K562 (cell line): Measurements from ENCODE around the gene FDX2. TPM values are rescaled to one million over a fixed set of nuclear protein-coding genes. Genes with fewer than 3 reads are reported as not detected.

ENCODE experiments used
- ATF4 ChIP-seq: fragments of 450-650 bp; formaldehyde crosslinking; IDR thresholded peaks from 2 replicates; pipeline ENCODE4 v1.4.0; 2022; ENCODE audit warnings: mild to moderate bottlenecking, moderate library complexity
- E2F8 ChIP-seq: fragments of 450-650 bp; IDR thresholded peaks from 2 replicates; pipeline ENCODE4 v1.7.1; 2018; ENCODE audit warnings: mild to moderate bottlenecking, low read depth; ENCODE audit not compliant: partially characterized antibody
- HBP1 ChIP-seq: fragments of 450-650 bp; formaldehyde crosslinking; IDR thresholded peaks from 2 replicates; pipeline ENCODE4 v1.4.0; 2022; ENCODE audit warnings: missing genetic modification characterization
- HLTF ChIP-seq: fragments of 450-650 bp; IDR thresholded peaks from 2 replicates; pipeline ENCODE4 v1.6.1; 2016
- MYC ChIP-seq, 2 experiments: fragments of 250-450 bp in 1 of 2; sonication (Bioruptor Pico) in 1 of 2; IDR thresholded peaks; 2 replicates each; pipeline versions ENCODE4 v1.5.1 to v1.6.1; 2012 to 2021; ENCODE audit warnings: low read depth in 2 of 2, borderline replicate concordance in 1 of 2, improper control_type of control experiment in 1 of 2, low read length in 1 of 2, mild to moderate bottlenecking in 1 of 2, moderate library complexity in 1 of 2
- RB1 ChIP-seq: fragments of 450-650 bp; IDR thresholded peaks from 2 replicates; pipeline ENCODE4 v1.6.1; 2017; ENCODE audit warnings: low read depth, mild to moderate bottlenecking
- TCF7L2 ChIP-seq: fragments of 150-350 bp; IDR thresholded peaks from 2 replicates; pipeline ENCODE4 v1.6.1; 2016; ENCODE audit warnings: low read depth, mild to moderate bottlenecking, low read length, moderate library complexity
- TOE1 ChIP-seq, 2 experiments: fragments of 450-650 bp in 1 of 2; sonication (generic) in 1 of 2; formaldehyde crosslinking in 1 of 2; IDR thresholded peaks; 2 replicates each; pipeline versions ENCODE4 v1.7.1 to v1.8.0; 2016 to 2022; ENCODE audit warnings: borderline replicate concordance in 2 of 2, mild to moderate bottlenecking in 2 of 2, antibody characterized with exemption in 1 of 2, inconsistent platforms in 1 of 2, low read depth in 1 of 2, missing genetic modification reagents in 1 of 2, moderate library complexity in 1 of 2
- ZBTB33 ChIP-seq: sonication (generic); formaldehyde crosslinking; IDR thresholded peaks from 2 replicates; pipeline ENCODE4 v1.8.1; 2023; ENCODE audit warnings: mild to moderate bottlenecking, missing genetic modification reagents
- ZBTB7A ChIP-seq: IDR thresholded peaks from 2 replicates; pipeline ENCODE4 v1.6.1; 2011; ENCODE audit warnings: low read depth, mild to moderate bottlenecking, low read length, moderate library complexity, borderline replicate concordance; ENCODE audit not compliant: control insufficient read depth
- ZNF212 ChIP-seq: fragments of 450-650 bp; formaldehyde crosslinking; IDR thresholded peaks from 2 replicates; pipeline ENCODE4 v1.4.0; 2020; ENCODE audit warnings: mild to moderate bottlenecking
- ZNF830 ChIP-seq: fragments of 250-450 bp; sonication (Bioruptor Pico); IDR thresholded peaks from 2 replicates; pipeline ENCODE4 v1.5.0; 2021; ENCODE audit warnings: mild to moderate bottlenecking
- polyA plus RNA-seq, 8 experiments: library from polyadenylated mRNA; depleted of rRNA in 4 of 8; stranded (reverse) in 5 of 8; unstranded in 3 of 8; fragments of >200 nt; fragmentation: Nextera tagmentation in 2 of 8; fragmentation: Illumina TruSeq in 1 of 8; extraction: Ambion mirVana in 2 of 8; extraction: Trizol in 1 of 8; gene quantifications; 2 replicates each; pipeline versions ENCODE4 v1.2.1 to v1.2.3, GENCODE V29; 2011 to 2014; ENCODE audit warnings: inconsistent platforms in 1 of 8, missing spikeins in 1 of 8
- total RNA-seq, 7 experiments: library from RNA; depleted of rRNA in 6 of 7; stranded (reverse); fragments of >200 nt in 6 of 7; fragmentation: Illumina TruSeq in 2 of 7; extraction: Trizol in 2 of 7; gene quantifications; 2 replicates each; pipeline versions ENCODE4 v1.2.1 to v1.2.3, GENCODE V29; 2011 to 2021; ENCODE audit warnings: low replicate concordance in 1 of 7
- TF ChIP-seq, protein P1 (sequence below), 2 experiments: fragments of 250-450 bp in 1 of 2; fragments of 450-650 bp in 1 of 2; sonication (Bioruptor Pico) in 1 of 2; IDR thresholded peaks; 2 replicates each; pipeline versions ENCODE4 v1.6.1 to v1.8.0; 2016 to 2021; ENCODE audit warnings: mild to moderate bottlenecking in 2 of 2, moderate library complexity in 2 of 2, missing compliant biosample characterization in 1 of 2, missing genetic modification characterization in 1 of 2

FDX2 gene
- total and polyA plus RNA-seq, 9 of the 15 experiments (the other 6 are each of a cell fraction or from before 2014, with no cell fraction given) = 2.5 to 49.8 (median 29.7) TPM

DNA sequence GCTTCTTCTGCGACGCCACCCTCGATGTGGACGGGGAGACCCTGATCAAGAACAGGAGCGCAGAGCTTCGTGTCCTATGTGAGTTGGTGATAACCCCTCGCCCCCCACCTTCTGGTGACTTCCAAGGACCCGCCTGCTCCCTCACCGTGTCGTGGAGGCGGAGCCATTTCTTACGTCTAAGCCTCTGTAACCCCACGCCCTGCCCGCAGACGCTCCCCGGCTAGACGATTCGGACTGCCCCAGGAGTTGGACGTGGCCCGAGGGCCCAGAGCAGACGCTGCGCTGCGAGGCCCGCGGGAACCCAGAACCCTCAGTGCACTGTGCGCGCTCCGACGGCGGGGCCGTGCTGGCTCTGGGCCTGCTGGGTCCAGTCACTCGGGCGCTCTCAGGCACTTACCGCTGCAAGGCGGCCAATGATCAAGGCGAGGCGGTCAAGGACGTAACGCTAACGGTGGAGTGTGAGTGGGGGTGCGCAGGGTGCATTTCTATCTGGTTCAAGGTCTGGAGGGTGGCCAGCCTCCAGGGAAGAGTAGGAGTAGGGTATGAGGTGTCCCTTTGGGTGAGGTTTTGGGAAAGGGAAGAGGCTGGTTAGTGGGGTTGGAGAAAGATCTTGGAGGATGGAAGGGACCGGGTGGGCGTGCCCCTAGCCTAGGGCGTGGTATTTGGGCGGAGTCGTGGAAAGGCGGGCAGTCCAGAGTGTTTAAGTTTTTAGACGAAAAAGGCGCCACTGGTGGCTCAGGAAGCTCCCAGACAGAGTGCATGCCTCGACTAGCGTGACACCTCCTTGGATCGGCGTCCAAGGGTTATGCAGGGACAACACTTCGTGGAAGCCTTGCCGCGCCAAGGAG is 22.8 kb downstream of the FDX2 start (continued):
- TF ChIP-seq E2F8 (no peak), ATF4 (CRISPR knock-in tag) (no peak), RB1 (0 out of 2 replicates have a peak, but pooled peaks have one; percentile 49), HLTF (0 out of 2 replicates have a peak, but pooled peaks have one; percentile 15), TOE1 (IDR thresholded peaks at IDR 0.05; ENCODE audit: borderline replicate concordance) (peak; percentile 61; the same call in 1 of the 2 replicates), TOE1 (CRISPR knock-in tag; IDR thresholded peaks at IDR 0.05; ENCODE audit: borderline replicate concordance, low read depth) (no peak), HBP1 (CRISPR knock-in tag) (0 out of 2 replicates have a peak, but pooled peaks have one; percentile 31), MYC (IDR thresholded peaks at IDR 0.05; ENCODE audit: low read depth, low read length) (no peak), MYC (CRISPR knock-in tag; IDR thresholded peaks at IDR 0.05; ENCODE audit: borderline replicate concordance, low read depth) (0 out of 2 replicates have a peak, but pooled peaks have one; percentile 51), ZBTB7A (peak; percentile 47; the same call in 1 of the 2 replicates), ZNF212 (CRISPR knock-in tag) (no peak), ZNF830 (no peak), TCF7L2 (0 out of 2 replicates have a peak, but pooled peaks have one; percentile 12), ZBTB33 (0 out of 2 replicates have a peak, but pooled peaks have one; percentile 45)
- TF ChIP-seq, protein P1, sequence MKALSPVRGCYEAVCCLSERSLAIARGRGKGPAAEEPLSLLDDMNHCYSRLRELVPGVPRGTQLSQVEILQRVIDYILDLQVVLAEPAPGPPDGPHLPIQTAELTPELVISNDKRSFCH (CRISPR knock-in tag; IDR thresholded peaks at IDR 0.05) = no peak
- TF ChIP-seq, protein P1 (tag; IDR thresholded peaks at IDR 0.05) = peak; percentile 50; the same call in 1 of the 2 replicates
